Subcutaneous preadipocyte (primary cell): ENCODE measurements around the gene BDKRB1. TPM values are rescaled to one million over a fixed set of nuclear protein-coding genes. Genes with fewer than 3 reads are reported as not detected.

Source experiments
- small RNA-seq: library from RNA; depleted of rRNA; stranded (forward); fragments of <200 nt; gene quantifications from one replicate; pipeline ENCODE3, GENCODE V24; 2012
- total RNA-seq: library from RNA; depleted of rRNA; stranded (reverse); fragments of >200 nt; gene quantifications from 2 replicates; pipeline ENCODE4 v1.2.3, GENCODE V29; 2012

BDKRB1 gene
- total RNA-seq = 4.8 and 6.1 TPM in 2 replicates

DNA sequence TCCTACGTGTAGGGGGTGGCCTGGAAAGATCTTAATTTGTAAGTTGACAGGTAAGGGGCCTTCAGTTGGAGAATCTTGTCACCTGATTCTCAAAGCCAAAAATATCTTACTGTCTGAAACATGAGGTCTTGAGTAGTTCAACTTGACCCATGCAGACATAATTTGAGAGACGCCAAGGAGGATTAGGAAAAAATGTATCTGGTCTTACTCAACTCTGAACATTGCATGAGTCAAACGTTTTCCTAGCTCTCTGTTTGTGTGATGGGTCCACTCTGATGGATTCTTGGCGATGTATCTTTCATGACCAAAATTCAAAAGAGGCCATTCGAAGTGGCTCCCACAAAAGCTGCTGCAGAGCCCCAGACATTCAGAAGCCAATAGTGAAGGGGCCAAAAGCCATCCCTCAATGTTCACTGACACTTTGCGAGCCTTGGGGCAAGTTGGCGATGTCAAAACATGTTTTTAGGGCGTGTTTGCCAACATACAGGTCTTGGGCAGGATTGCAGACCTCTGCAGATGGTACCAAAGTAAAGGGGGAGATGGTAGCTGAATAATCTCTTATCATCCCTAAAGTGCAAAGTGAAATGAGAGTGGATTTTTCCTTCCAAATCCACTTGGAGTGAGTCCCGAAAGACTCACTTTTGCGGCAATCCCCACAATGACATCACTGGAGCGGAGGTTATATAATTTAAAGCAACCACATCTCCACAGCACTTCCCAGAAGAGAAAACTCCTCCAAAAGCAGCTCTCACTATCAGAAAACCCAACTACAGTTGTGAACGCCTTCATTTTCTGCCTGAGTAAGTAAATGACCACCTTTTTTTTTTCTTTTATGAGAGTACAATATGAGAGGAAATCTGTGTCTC is at the start of gene BDKRB1:
Gene BDKRB1, plus strand, starts transcription at position 710 of the 866 bp plus-strand sequence. CDS start 7,473 bp downstream, outside the sequence.

Small RNA genes within 50 kb of the gene (small RNA-seq; reads per million reads assigned to genes)
- not detected for gene CKS1BP1

Other genes with a start within 250 kb of the BDKRB1 start
- gene C14orf132, start 216.8 kb upstream of the BDKRB1 start, total RNA-seq = 15.8 and 20.9 TPM in 2 replicates
- gene BDKRB2, start 51.4 kb upstream of the BDKRB1 start, total RNA-seq = 50.8 and 77.9 TPM in 2 replicates
- gene ATG2B, start 107.1 kb downstream of the BDKRB1 start, total RNA-seq = 20.9 and 34.8 TPM in 2 replicates
- gene GSKIP, start 107.3 kb downstream of the BDKRB1 start, total RNA-seq = 21.3 and 24.6 TPM in 2 replicates
- gene AK7, start 135.9 kb downstream of the BDKRB1 start, total RNA-seq = 2.3 and 4.0 TPM in 2 replicates
- 80.5 and 106 TPM in 2 replicates for gene PAPOLA, start 246.2 kb downstream of the BDKRB1 start, total RNA-seq